Measurements from ENCODE around the gene LMTK2. TPM values are rescaled to one million over a fixed set of nuclear protein-coding genes. Genes with fewer than 3 reads are reported as not detected.

LMTK2 gene
- total and polyA plus RNA-seq, 7 donors: 3.0 to 19.9 (median 17.0) TPM

GRCh38 chr7:98206451-98207330 lies 100.0 kb downstream of the LMTK2 start:
- WGBS, 2 donors: 96% methylated on average over 47 of the region's 47 CpGs

GRCh38 chr7:98209166-98209920 lies 102.7 kb downstream of the LMTK2 start:
- H3K4me1 ChIP-seq: peaks cover 0 to 14% (median 7%) of the 10 kb centered on the region in 4 donors
- TF ChIP-seq, protein P1, sequence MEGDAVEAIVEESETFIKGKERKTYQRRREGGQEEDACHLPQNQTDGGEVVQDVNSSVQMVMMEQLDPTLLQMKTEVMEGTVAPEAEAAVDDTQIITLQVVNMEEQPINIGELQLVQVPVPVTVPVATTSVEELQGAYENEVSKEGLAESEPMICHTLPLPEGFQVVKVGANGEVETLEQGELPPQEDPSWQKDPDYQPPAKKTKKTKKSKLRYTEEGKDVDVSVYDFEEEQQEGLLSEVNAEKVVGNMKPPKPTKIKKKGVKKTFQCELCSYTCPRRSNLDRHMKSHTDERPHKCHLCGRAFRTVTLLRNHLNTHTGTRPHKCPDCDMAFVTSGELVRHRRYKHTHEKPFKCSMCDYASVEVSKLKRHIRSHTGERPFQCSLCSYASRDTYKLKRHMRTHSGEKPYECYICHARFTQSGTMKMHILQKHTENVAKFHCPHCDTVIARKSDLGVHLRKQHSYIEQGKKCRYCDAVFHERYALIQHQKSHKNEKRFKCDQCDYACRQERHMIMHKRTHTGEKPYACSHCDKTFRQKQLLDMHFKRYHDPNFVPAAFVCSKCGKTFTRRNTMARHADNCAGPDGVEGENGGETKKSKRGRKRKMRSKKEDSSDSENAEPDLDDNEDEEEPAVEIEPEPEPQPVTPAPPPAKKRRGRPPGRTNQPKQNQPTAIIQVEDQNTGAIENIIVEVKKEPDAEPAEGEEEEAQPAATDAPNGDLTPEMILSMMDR (IDR thresholded peaks at IDR 0.05): no peak
- TF ChIP-seq POLR2A (IDR thresholded peaks at IDR 0.05) (no peak), EP300 (IDR thresholded peaks at IDR 0.05) (no peak), POLR2AphosphoS5 (IDR thresholded peaks at IDR 0.05) (no peak)
- H3K27ac ChIP-seq: no peak overlapping the region
- H3K9me3 ChIP-seq: no peaks in the 10 kb centered on the region
- no peak for DNase-seq
- WGBS, 2 donors: 95% methylated on average over 17 of the region's 17 CpGs
- intact Hi-C loops (cut with DNase I): no loop called here
- peaks cover 0 to 31% (median 22%) of the 10 kb centered on the region in 4 donors for H3K36me3 ChIP-seq
- no peak overlapping the region for H3K4me3 ChIP-seq
- H3K27me3 ChIP-seq: peaks cover 7 to 24% (median 12%) of the 10 kb centered on the region in 3 donors

More at GRCh38 chr7:98206451-98207330, 100.0 kb downstream of the LMTK2 start:
- no peak overlapping the region for H3K4me3 ChIP-seq
- H3K36me3 ChIP-seq: peaks cover 0 to 46% (median 29%) of the 10 kb centered on the region in 4 donors
- no peaks in the 10 kb centered on the region for H3K9me3 ChIP-seq
- peaks cover 0 to 14% (median 7%) of the 10 kb centered on the region in 4 donors for H3K4me1 ChIP-seq
- no peak for DNase-seq
- H3K27me3 ChIP-seq: peaks cover 6 to 15% (median 9%) of the 10 kb centered on the region in 3 donors
- no peak overlapping the region for H3K27ac ChIP-seq
- TF ChIP-seq, protein P1 (IDR thresholded peaks at IDR 0.05): no peak
- TF ChIP-seq EP300 (IDR thresholded peaks at IDR 0.05) (no peak), POLR2AphosphoS5 (IDR thresholded peaks at IDR 0.05) (no peak), POLR2A (IDR thresholded peaks at IDR 0.05) (no peak)
- intact Hi-C loops (cut with DNase I): no loop called here

- Histone ChIP-seq H3K9me3 (no peaks in the 10 kb centered on the region), H3K36me3 (peaks cover 0 to 18% (median 12%) of the 10 kb centered on the region in 4 donors), H3K27ac (no peak overlapping the region), H3K4me1 (peaks cover 0 to 14% (median 7%) of the 10 kb centered on the region in 4 donors), H3K4me3 (peak overlapping the region in 3 of 4 donors; percentile 29 to 41 (median 40)), H3K27me3 (peaks cover 7 to 24% (median 12%) of the 10 kb centered on the region in 3 donors)
- TF ChIP-seq, protein P1 (IDR thresholded peaks at IDR 0.05): no peak
- TF ChIP-seq POLR2A (IDR thresholded peaks at IDR 0.05) (no peak), EP300 (IDR thresholded peaks at IDR 0.05) (no peak), POLR2AphosphoS5 (IDR thresholded peaks at IDR 0.05) (no peak)
- 3 to 10% methylated on average over 49 of the region's 49 CpGs for WGBS, 2 donors
- peak; percentile 49 for DNase-seq
- intact Hi-C loops (cut with DNase I): no loop called here
Observed at GRCh38 chr7:98210513-98211220, 104.0 kb downstream of the LMTK2 start.

DNA sequence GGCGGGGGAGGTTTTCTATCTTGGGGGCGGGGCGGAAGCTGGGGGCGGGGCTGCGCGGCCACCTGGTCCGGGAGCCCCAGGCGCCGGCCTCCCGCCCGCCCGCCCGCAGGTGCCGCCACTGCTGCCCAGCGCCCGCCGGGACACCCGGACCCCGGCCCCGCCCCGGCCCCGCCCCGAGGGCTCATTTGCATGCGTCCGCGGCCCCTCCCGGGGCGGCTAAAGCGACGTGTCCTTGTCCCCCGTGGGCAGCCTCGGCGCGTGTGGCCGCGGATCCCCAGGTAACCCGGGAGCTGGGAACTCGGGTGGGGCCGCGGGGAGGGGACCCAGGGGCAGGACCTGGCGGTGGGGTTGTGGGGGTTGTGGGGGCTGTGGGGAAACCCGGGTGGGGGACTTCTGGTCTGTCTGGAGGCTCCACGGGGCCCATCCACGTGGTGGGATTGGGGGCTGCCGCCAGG lies 104.6 kb downstream of the LMTK2 start, which contains the start of gene BHLHA15:
BHLHA15 (plus strand) TSS at position 219 of the 455 bp plus-strand sequence. CDS start 871 bp downstream, outside the sequence.
- Histone ChIP-seq H3K36me3 (peaks cover 0 to 15% (median 11%) of the 10 kb centered on the region in 4 donors), H3K4me3 (peak within 1 kb of the TSS in 3 of 4 donors; percentile 29 to 41 (median 40)), H3K9me3 (no peaks in the 10 kb centered on the region), H3K27me3 (peaks cover 7 to 24% (median 12%) of the 10 kb centered on the region in 3 donors), H3K4me1 (peaks cover 0 to 14% (median 7%) of the 10 kb centered on the region in 4 donors), H3K27ac (no peak within 1 kb of the TSS)
- TF ChIP-seq POLR2A (IDR thresholded peaks at IDR 0.05) (no peak), POLR2AphosphoS5 (IDR thresholded peaks at IDR 0.05) (no peak), EP300 (IDR thresholded peaks at IDR 0.05) (no peak)
- TF ChIP-seq, protein P1 (IDR thresholded peaks at IDR 0.05): no peak
- WGBS, 2 donors: 2 to 3% methylated on average over 44 to 45 of the region's 45 CpGs
- intact Hi-C loops (cut with DNase I): no loop called here
- peak; percentile 56 for DNase-seq

All from sigmoid colon (tissue), 7 donors.